Ovary (tissue), 3 donors: ENCODE measurements around the gene COIL.

Source experiments
- POLR2A ChIP-seq: fragments of 450-650 bp; IDR thresholded peaks from one replicate; pipeline ENCODE4 v1.6.1; 2017; ENCODE audit warnings: antibody characterized with exemption, mild to moderate bottlenecking, moderate library complexity
- TF ChIP-seq, protein P1 (sequence below), 3 donors: fragments of 450-650 bp in 2 of 3; fragments of 200-600 bp in 1 of 3; IDR thresholded peaks; one replicate each; pipeline versions ENCODE4 v1.5.1 to v1.8.0; 2016 to 2022; ENCODE audit warnings: antibody characterized with exemption in 3 of 3, mild to moderate bottlenecking in 1 of 3
- donor health status: DM: no; HTN: no; CAD: no.

DNA sequence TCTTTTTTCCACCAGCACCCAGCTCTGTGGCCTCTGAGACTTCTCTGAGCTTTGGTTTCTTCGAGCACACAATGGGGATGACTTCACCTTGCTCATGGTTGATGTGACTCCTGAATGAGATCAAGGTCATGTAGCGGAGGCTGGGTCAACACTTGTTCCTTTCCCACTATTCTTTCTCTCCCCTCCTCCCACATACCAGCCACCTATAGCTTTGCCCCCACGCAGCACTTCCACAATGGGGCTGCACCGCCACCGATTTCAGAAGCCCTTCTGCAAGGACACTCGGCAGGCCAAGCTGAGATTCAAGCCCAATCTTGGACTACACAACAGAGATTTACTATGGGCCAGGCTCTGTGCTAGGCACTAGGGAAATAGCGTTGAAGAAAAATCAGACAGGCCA lies 61.4 kb downstream of the COIL start:
- TF ChIP-seq POLR2A, result no peak
- TF ChIP-seq, protein P1, sequence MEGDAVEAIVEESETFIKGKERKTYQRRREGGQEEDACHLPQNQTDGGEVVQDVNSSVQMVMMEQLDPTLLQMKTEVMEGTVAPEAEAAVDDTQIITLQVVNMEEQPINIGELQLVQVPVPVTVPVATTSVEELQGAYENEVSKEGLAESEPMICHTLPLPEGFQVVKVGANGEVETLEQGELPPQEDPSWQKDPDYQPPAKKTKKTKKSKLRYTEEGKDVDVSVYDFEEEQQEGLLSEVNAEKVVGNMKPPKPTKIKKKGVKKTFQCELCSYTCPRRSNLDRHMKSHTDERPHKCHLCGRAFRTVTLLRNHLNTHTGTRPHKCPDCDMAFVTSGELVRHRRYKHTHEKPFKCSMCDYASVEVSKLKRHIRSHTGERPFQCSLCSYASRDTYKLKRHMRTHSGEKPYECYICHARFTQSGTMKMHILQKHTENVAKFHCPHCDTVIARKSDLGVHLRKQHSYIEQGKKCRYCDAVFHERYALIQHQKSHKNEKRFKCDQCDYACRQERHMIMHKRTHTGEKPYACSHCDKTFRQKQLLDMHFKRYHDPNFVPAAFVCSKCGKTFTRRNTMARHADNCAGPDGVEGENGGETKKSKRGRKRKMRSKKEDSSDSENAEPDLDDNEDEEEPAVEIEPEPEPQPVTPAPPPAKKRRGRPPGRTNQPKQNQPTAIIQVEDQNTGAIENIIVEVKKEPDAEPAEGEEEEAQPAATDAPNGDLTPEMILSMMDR (IDR thresholded peaks at IDR 0.05), result no peak
